ENCODE data around the gene TPST2.

DNA sequence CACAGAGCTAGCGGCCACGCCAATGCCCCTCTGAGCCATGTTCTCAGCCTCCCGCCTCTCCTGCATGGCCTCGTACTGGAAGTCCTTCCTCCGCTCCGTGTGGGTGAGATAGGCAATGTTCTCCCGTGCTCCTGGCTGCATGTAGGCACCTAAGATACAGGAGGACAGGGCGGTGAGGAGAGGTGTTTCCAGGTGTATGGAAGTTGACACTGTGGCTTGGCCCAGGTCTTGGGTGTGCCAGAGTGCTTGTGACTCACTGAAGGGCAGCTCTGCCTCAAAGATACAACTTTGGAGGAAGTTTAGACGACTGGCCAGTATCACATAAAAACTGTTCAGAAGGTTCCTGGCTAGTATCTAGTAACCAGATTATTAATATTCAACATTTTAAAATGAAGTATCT lies 97.7 kb downstream of the TPST2 start:
- TF ChIP-seq, protein P1, sequence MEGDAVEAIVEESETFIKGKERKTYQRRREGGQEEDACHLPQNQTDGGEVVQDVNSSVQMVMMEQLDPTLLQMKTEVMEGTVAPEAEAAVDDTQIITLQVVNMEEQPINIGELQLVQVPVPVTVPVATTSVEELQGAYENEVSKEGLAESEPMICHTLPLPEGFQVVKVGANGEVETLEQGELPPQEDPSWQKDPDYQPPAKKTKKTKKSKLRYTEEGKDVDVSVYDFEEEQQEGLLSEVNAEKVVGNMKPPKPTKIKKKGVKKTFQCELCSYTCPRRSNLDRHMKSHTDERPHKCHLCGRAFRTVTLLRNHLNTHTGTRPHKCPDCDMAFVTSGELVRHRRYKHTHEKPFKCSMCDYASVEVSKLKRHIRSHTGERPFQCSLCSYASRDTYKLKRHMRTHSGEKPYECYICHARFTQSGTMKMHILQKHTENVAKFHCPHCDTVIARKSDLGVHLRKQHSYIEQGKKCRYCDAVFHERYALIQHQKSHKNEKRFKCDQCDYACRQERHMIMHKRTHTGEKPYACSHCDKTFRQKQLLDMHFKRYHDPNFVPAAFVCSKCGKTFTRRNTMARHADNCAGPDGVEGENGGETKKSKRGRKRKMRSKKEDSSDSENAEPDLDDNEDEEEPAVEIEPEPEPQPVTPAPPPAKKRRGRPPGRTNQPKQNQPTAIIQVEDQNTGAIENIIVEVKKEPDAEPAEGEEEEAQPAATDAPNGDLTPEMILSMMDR (IDR thresholded peaks at IDR 0.05), result no peak
- TF ChIP-seq POLR2AphosphoS5 (IDR thresholded peaks at IDR 0.05) (no peak), POLR2A (IDR thresholded peaks at IDR 0.05; ENCODE audit: low read depth) (no peak)
